GM12801 (cell line): ENCODE results near the gene POU3F1.

Experiments
- TF ChIP-seq, protein P1 (sequence below): IDR thresholded peaks from one replicate; pipeline ENCODE4 v1.5.1; 2011; ENCODE audit warnings: control low read depth; ENCODE audit not compliant: insufficient read length; ENCODE audit errors: extremely low read depth

Gene POU3F1

GRCh38 chr1:38000233-38000528, 46.4 kb downstream of the POU3F1 start:
- TF ChIP-seq, protein P1, sequence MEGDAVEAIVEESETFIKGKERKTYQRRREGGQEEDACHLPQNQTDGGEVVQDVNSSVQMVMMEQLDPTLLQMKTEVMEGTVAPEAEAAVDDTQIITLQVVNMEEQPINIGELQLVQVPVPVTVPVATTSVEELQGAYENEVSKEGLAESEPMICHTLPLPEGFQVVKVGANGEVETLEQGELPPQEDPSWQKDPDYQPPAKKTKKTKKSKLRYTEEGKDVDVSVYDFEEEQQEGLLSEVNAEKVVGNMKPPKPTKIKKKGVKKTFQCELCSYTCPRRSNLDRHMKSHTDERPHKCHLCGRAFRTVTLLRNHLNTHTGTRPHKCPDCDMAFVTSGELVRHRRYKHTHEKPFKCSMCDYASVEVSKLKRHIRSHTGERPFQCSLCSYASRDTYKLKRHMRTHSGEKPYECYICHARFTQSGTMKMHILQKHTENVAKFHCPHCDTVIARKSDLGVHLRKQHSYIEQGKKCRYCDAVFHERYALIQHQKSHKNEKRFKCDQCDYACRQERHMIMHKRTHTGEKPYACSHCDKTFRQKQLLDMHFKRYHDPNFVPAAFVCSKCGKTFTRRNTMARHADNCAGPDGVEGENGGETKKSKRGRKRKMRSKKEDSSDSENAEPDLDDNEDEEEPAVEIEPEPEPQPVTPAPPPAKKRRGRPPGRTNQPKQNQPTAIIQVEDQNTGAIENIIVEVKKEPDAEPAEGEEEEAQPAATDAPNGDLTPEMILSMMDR: no peak

DNA sequence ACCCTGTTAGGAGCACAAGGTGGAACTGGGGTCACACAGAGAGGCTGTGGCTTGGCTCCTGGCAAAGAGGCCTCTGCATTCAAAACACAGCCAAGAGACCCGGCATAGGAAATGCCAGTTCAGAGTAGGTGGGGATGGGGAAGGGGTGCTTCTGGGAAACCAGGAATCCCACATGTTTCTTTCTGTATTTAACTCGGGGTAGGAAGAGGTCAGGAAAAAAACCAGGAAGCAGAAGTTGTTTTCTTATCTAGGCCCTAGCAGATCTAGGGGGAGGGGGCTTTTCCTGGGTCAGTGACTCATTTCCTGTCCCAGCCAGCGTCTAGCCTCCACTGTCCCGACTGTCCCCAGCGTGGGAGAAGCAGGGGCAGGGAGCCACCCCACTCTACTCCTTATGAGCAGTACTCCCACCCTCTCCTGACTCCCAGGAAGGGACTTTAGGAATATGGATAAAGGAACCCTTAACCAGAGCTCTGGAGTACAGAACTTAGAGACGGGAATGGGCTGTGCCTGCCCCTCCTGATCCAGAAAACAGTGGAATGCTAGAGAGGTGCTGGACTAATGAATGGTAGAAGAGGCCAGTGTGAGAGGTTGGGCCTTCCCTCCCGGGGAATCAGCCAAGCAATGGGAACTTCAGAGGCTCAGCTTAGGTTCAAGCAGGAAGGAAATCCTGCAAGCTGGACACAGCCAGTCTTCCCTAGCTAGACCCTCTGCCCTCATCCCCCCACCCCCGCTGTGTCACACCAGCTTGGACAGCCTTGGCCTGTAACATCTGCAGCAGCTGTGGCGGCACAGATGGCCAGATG, 47.0 kb downstream of the POU3F1 start:
- TF ChIP-seq, protein P1: no peak

DNA sequence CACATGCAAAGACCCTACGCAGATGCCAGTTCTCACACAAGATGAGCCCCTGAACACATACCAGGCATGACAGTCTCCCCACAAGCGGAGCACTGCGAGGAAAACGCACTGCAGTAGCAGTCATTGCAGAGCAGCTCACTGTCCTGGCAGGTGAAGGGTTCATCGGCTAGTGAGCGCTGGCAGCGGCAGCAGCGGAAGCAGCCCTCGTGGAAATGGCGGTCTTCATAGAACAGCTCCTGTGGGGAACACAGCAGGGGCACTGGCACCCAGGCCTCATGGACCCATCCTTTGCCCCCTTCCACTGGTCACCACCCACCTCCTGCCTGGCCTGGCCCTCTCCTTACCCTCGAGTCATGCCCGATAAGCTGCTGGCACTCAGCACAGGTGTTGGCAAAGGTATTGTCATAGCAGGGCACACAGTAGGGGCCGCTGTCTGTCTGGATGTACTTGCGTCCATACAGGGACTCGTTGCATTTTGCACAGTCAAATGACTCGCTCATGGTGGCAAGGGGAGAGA, 47.6 kb downstream of the POU3F1 start:
- TF ChIP-seq, protein P1: no peak

GRCh38 chr1:37998089-37998808, 48.3 kb downstream of the POU3F1 start:
- TF ChIP-seq, protein P1: no peak

- TF ChIP-seq, protein P1: no peak
Observed at GRCh38 chr1:37997256-37998088, 49.1 kb downstream of the POU3F1 start.

- TF ChIP-seq, protein P1: no peak
Observed at GRCh38 chr1:37995751-37996345, 50.7 kb downstream of the POU3F1 start.
